HepG2 (cell line): ENCODE results near the gene SLC16A9. TPM values are rescaled to one million over a fixed set of nuclear protein-coding genes. Genes with fewer than 3 reads are reported as not detected.

Experiments used
- ATAC-seq: fragments of 200-7000 bp; cut with Tn5 transposase; 3 replicates; pipeline ENCODE4 v1.9.1; 2020; ENCODE audit warnings: mild to moderate bottlenecking, moderate library complexity
- BruUV-seq: library from RNA; stranded (reverse); fragments of 400-500 nt; replicated peaks from 2 replicates; lab custom pipeline; 2021; lab: Mats Ljungman, UMichigan
- CTCF ChIA-PET: fragments of 300-600 bp; formaldehyde crosslinking; extraction: SDS; loops from one replicate; lab custom pipeline; 2021; ENCODE audit warnings: low total read pairs, inconsistent platforms, low intra/inter-chr PET ratio; lab: Yijun Ruan, JAX
- POLR2A ChIA-PET: fragments of 350-600 bp; sonication (Branson Sonifier 250); formaldehyde crosslinking; loops from one replicate; lab custom pipeline; 2020; ENCODE audit warnings: antibody characterized with exemption, inconsistent platforms; lab: Yijun Ruan, JAX
- DNase-seq: peaks from one replicate; pipeline ENCODE4 v3.0.0-alpha.2; 2015; ENCODE audit warnings: low spot score
- FAIRE-seq: peaks from 3 replicates; lab custom pipeline; 2011; peaks lifted over from hg19 to GRCh38; lab: Jason Lieb, UNC
- H2AFZ ChIP-seq: one replicate; pipeline ENCODE4 v1.6.1; 2011; ENCODE audit warnings: low read length, inconsistent platforms
- H3K27ac ChIP-seq: fragments of 300-600 bp; 3 replicates; pipeline ENCODE4 v1.8.0; 2011; ENCODE audit warnings: mixed run types, mild to moderate bottlenecking, mixed read lengths, low read length, inconsistent platforms; ENCODE audit not compliant: insufficient read depth; ENCODE audit errors: extremely low read length
- H3K27me3 ChIP-seq, 2 experiments: fragments of 200-600 bp in 1 of 2; 2 replicates in 1 of 2; 3 replicates in 1 of 2; pipeline versions ENCODE4 v1.6.0 to v1.8.0; 2011; ENCODE audit warnings: low read length in 2 of 2, mild to moderate bottlenecking in 2 of 2, moderate library complexity in 2 of 2, inconsistent platforms in 1 of 2; ENCODE audit not compliant: insufficient read depth in 2 of 2, control insufficient read depth in 1 of 2
- H3K36me3 ChIP-seq, 2 experiments: fragments of 200-600 bp in 1 of 2; replicated peaks in 1 of 2; 2 replicates in 1 of 2; 3 replicates in 1 of 2; pipeline versions ENCODE4 v1.5.1 to v1.8.0; 2011; ENCODE audit warnings: low read length in 2 of 2, inconsistent platforms in 1 of 2; ENCODE audit not compliant: insufficient read depth in 2 of 2, control insufficient read depth in 1 of 2
- H3K4me1 ChIP-seq: 2 replicates; pipeline ENCODE4 v1.5.1; 2012; ENCODE audit warnings: low read length, inconsistent platforms; ENCODE audit not compliant: insufficient read depth
- H3K4me2 ChIP-seq: 2 replicates; pipeline ENCODE4 v1.6.0; 2011; ENCODE audit warnings: low read depth, low read length, inconsistent platforms
- H3K4me3 ChIP-seq, 3 experiments: fragments of 200-600 bp in 1 of 3; sonication (generic), shearing (Covaris generic) in 1 of 3; replicated peaks in 1 of 3; 2 replicates each; pipeline ENCODE4 v1.5.1; 2011 to 2016; ENCODE audit warnings: low read length in 3 of 3, inconsistent platforms in 2 of 3, low read depth in 2 of 3, mild to moderate bottlenecking in 2 of 3, control low read depth in 1 of 3, mixed read lengths in 1 of 3; ENCODE audit not compliant: insufficient read depth in 1 of 3
- H3K79me2 ChIP-seq: one replicate; pipeline ENCODE4 v1.6.1; 2011; ENCODE audit warnings: low read length, inconsistent platforms; ENCODE audit not compliant: insufficient read depth
- H3K9ac ChIP-seq: 2 replicates; pipeline ENCODE4 v1.6.0; 2011; ENCODE audit warnings: mild to moderate bottlenecking, low read depth, low read length, inconsistent platforms; ENCODE audit not compliant: insufficient read depth
- H3K9me3 ChIP-seq: 2 replicates; pipeline ENCODE4 v1.5.1; 2012; ENCODE audit warnings: mild to moderate bottlenecking, low read length
- H4K20me1 ChIP-seq: 2 replicates; pipeline ENCODE4 v1.6.0; 2011; ENCODE audit warnings: inconsistent platforms, mild to moderate bottlenecking, low read length, moderate library complexity; ENCODE audit not compliant: insufficient read depth
- GMEB1 ChIP-seq: sonication (generic); formaldehyde crosslinking; IDR thresholded peaks from 2 replicates; pipeline ENCODE4 v1.5.1; 2020; ENCODE audit warnings: missing genetic modification reagents, mild to moderate bottlenecking, borderline replicate concordance
- HNRNPL ChIP-seq: fragments of 200-400 bp; formaldehyde crosslinking; IDR thresholded peaks from 2 replicates; pipeline ENCODE4 v1.6.1; 2017; ENCODE audit warnings: mild to moderate bottlenecking, low read depth, low read length
- IRX3 ChIP-seq: sonication (generic); formaldehyde crosslinking; IDR thresholded peaks from 2 replicates; pipeline ENCODE4 v1.8.1; 2023; ENCODE audit warnings: mild to moderate bottlenecking, low read depth, missing genetic modification reagents, borderline replicate concordance
- MXI1 ChIP-seq: IDR thresholded peaks from 3 replicates; pipeline ENCODE4 v1.6.1; 2012; ENCODE audit warnings: low read depth, low read length, inconsistent platforms, borderline replicate concordance
- NKX3-1 ChIP-seq: sonication (generic); formaldehyde crosslinking; IDR thresholded peaks from 2 replicates; pipeline ENCODE4 v1.5.0; 2020; ENCODE audit warnings: missing genetic modification reagents
- PATZ1 ChIP-seq: sonication (generic); formaldehyde crosslinking; IDR thresholded peaks from 2 replicates; pipeline ENCODE4 v1.4.0; 2020; ENCODE audit warnings: missing genetic modification reagents
- RBAK ChIP-seq: sonication (generic); formaldehyde crosslinking; IDR thresholded peaks from 2 replicates; pipeline ENCODE4 v1.5.1; 2020; ENCODE audit warnings: mild to moderate bottlenecking, missing genetic modification reagents
- TFE3 ChIP-seq: IDR thresholded peaks from 2 replicates; pipeline ENCODE4 v1.6.1; 2016
- XRCC5 ChIP-seq: fragments of 200-400 bp; formaldehyde crosslinking; optimal IDR thresholded peaks from 2 replicates; pipeline ENCODE3; 2017; ENCODE audit warnings: mild to moderate bottlenecking, low read length
- YY1 ChIP-seq: IDR thresholded peaks from 2 replicates; pipeline ENCODE4 v1.6.1; 2011; ENCODE audit warnings: low read length, low read depth, moderate library complexity, mild to moderate bottlenecking; ENCODE audit not compliant: insufficient read depth, insufficient replicate concordance
- ZC3H13 ChIP-seq: sonication (generic); formaldehyde crosslinking; IDR thresholded peaks from 2 replicates; pipeline ENCODE4 v1.8.1; 2023; ENCODE audit warnings: mild to moderate bottlenecking, missing genetic modification reagents, moderate library complexity
- ZMYM2 ChIP-seq: sonication (generic); formaldehyde crosslinking; IDR thresholded peaks from 2 replicates; pipeline ENCODE4 v1.8.0; 2022; ENCODE audit warnings: mild to moderate bottlenecking, missing genetic modification reagents
- ZNF143 ChIP-seq: sonication (generic); formaldehyde crosslinking; IDR thresholded peaks from 2 replicates; pipeline ENCODE4 v1.4.0; 2020; ENCODE audit warnings: missing genetic modification reagents
- ZNF337 ChIP-seq: sonication (generic); formaldehyde crosslinking; IDR thresholded peaks from 2 replicates; pipeline ENCODE4 v1.5.1; 2020; ENCODE audit warnings: missing genetic modification reagents, low read depth, mild to moderate bottlenecking, borderline replicate concordance
- ZNF574 ChIP-seq: sonication (generic); formaldehyde crosslinking; IDR thresholded peaks from 2 replicates; pipeline ENCODE4 v1.4.0; 2020; ENCODE audit warnings: missing genetic modification reagents
- ZNF772 ChIP-seq: sonication (generic); formaldehyde crosslinking; IDR thresholded peaks from 2 replicates; pipeline ENCODE4 v1.5.0; 2020; ENCODE audit warnings: mild to moderate bottlenecking, missing genetic modification reagents
- WGBS: methylation state at CpG from one replicate; pipeline ENCODE4 v1.1.6; 2017; ENCODE audit warnings: low lambda C conversion rate; 5-methylcytosine and 5-hydroxymethylcytosine counted together
- in situ Hi-C: cut with HindIII; loops from 2 replicates; pipeline ENCODE4 v1.10.0; 2017; ENCODE audit warnings: low pct_unique_long_range_greater_than_20kb; ENCODE audit not compliant: extremely low pct_ligation_motif_present
- intact Hi-C: fragments of 100-400 bp; cut with micrococcal nuclease; formaldehyde crosslinking; loops from one replicate; pipeline ENCODE4 v1.10.0; 2022; ENCODE audit not compliant: unreplicated experiment
- polyA plus RNA-seq, 8 experiments: library from polyadenylated mRNA; depleted of rRNA in 3 of 8; stranded (reverse) in 7 of 8; unstranded in 1 of 8; fragments of >200 nt; fragmentation: Illumina TruSeq in 4 of 8; extraction: Trizol in 4 of 8; gene quantifications; 2 replicates each; pipeline versions ENCODE4 v1.2.1 to v1.2.3, GENCODE V29; 2011 to 2016; ENCODE audit warnings: low read depth in 4 of 8, missing spikeins in 1 of 8, mixed read lengths in 1 of 8; ENCODE audit not compliant: insufficient read depth in 1 of 8
- total RNA-seq, 5 experiments: library from RNA; depleted of rRNA; stranded (reverse); fragments of >200 nt; fragmentation: Illumina TruSeq; extraction: Trizol; gene quantifications; 2 replicates each; pipeline ENCODE4 v1.2.3, GENCODE V29; 2016; ENCODE audit warnings: low read depth in 1 of 5

SLC16A9 gene
- total and polyA plus RNA-seq, 2 of the 13 experiments (the other 11 are each of a cell fraction or from before 2014, with no cell fraction given), result 0.01 to 0.09 TPM

GRCh38 chr10:59687657-59688056 is 22.0 kb downstream of the SLC16A9 start (continued):
- TF ChIP-seq PATZ1 (CRISPR knock-in tag), result no peak
- TF ChIP-seq NKX3-1 (CRISPR knock-in tag), result no peak
- TF ChIP-seq ZNF143 (CRISPR knock-in tag), result no peak
- TF ChIP-seq ZC3H13 (CRISPR knock-in tag), result no peak
- no peak for TF ChIP-seq ZNF337 (CRISPR knock-in tag)
- TF ChIP-seq ZNF772 (CRISPR knock-in tag), result no peak
- TF ChIP-seq XRCC5, result no peak

- Histone ChIP-seq H3K9me3 (no peaks in the 10 kb centered on the region), H3K4me1 (no peaks in the 10 kb centered on the region), H3K79me2 (no peaks in the 10 kb centered on the region), H3K27me3 (no peaks in the 10 kb centered on the region), H3K4me3 (no peak overlapping the region), H3K27ac (no peak overlapping the region), H4K20me1 (no peaks in the 10 kb centered on the region), H3K4me2 (no peak overlapping the region), H2AFZ (no peak overlapping the region), H3K9ac (no peak overlapping the region), H3K36me3 (no peaks in the 10 kb centered on the region)
- 50% methylated on average over 5 of the region's 5 CpGs for WGBS
- intact Hi-C loops, result no loop called here
- DNase-seq, result no peak
- FAIRE-seq, result no peak
- no TSS peak for BruUV-seq
- ATAC-seq, result no peak
- in situ Hi-C loops, result no loop called here
- ChIA-PET POLR2A (no interaction called here), CTCF (no interaction called here)
- TF ChIP-seq TFE3 (CRISPR knock-in tag), result no peak
- no peak for TF ChIP-seq IRX3 (CRISPR knock-in tag)
- TF ChIP-seq HNRNPL, result no peak
- TF ChIP-seq GMEB1, result no peak
- no peak for TF ChIP-seq YY1
- TF ChIP-seq MXI1, result no peak
- TF ChIP-seq ZNF574 (CRISPR knock-in tag), result no peak
- no peak for TF ChIP-seq ZMYM2 (CRISPR knock-in tag)
- TF ChIP-seq RBAK (CRISPR knock-in tag), result no peak
Observed at GRCh38 chr10:59684006-59684405, 25.6 kb downstream of the SLC16A9 start.
